Hepatocyte (in vitro differentiated cells): ENCODE results near the gene IL22.

Experiments
- CTCF ChIP-seq: fragments of 200-600 bp; sonication (generic); IDR thresholded peaks from 2 replicates; pipeline ENCODE4 v1.5.1; 2016; ENCODE audit warnings: antibody characterized with exemption, mild to moderate bottlenecking; ENCODE audit not compliant: poor library complexity
- EZH2phosphoT487 ChIP-seq: fragments of 200-600 bp; sonication (generic); IDR thresholded peaks from one replicate; pipeline ENCODE4 v1.6.1; 2018; ENCODE audit warnings: antibody characterized with exemption, mild to moderate bottlenecking, low read depth, moderate library complexity; ENCODE audit not compliant: unreplicated experiment, severe bottlenecking

GRCh38 chr12:68234140-68234539 lies 19.3 kb downstream of the IL22 start:
- TF ChIP-seq CTCF (no peak), EZH2phosphoT487 (no peak)
